Liver (tissue), 9 donors: ENCODE results near the gene TATDN2. TPM values are rescaled to one million over a fixed set of nuclear protein-coding genes. Genes with fewer than 3 reads are reported as not detected.

Experiments
- DNase-seq: peaks from one replicate; pipeline ENCODE4 v3.0.0-alpha.2; 2017; ENCODE audit warnings: low spot score
- H3K27ac ChIP-seq, 2 donors: one replicate each; pipeline ENCODE4 v1.7.0; 2013; ENCODE audit warnings: inconsistent platforms in 2 of 2, low read length in 2 of 2, control low read depth in 1 of 2, low read depth in 1 of 2, mild to moderate bottlenecking in 1 of 2
- H3K27me3 ChIP-seq, 4 donors: one replicate each; pipeline versions ENCODE4 v1.6.1 to v1.7.0; 2013; ENCODE audit warnings: low read length in 3 of 4, inconsistent platforms in 1 of 4, mild to moderate bottlenecking in 1 of 4, moderate library complexity in 1 of 4; ENCODE audit not compliant: control insufficient read depth in 4 of 4, insufficient read depth in 4 of 4
- H3K36me3 ChIP-seq, 4 donors: one replicate each; pipeline versions ENCODE4 v1.6.1 to v1.7.0; 2013; ENCODE audit warnings: low read length in 3 of 4, mild to moderate bottlenecking in 3 of 4, low read depth in 1 of 4, moderate library complexity in 1 of 4; ENCODE audit not compliant: control insufficient read depth in 4 of 4, insufficient read depth in 3 of 4
- H3K4me1 ChIP-seq, 4 donors: one replicate each; pipeline versions ENCODE4 v1.6.1 to v1.7.0; 2013; ENCODE audit warnings: low read length in 3 of 4, mild to moderate bottlenecking in 3 of 4, moderate library complexity in 1 of 4; ENCODE audit not compliant: control insufficient read depth in 4 of 4, insufficient read depth in 4 of 4
- H3K4me3 ChIP-seq, 3 donors: one replicate each; pipeline versions ENCODE4 v1.6.1 to v1.7.0; 2013; ENCODE audit warnings: low read length in 3 of 3, control low read depth in 1 of 3, low read depth in 1 of 3, mild to moderate bottlenecking in 1 of 3
- H3K9ac ChIP-seq, 2 donors: one replicate each; pipeline ENCODE4 v1.7.0; 2013; ENCODE audit warnings: low read length in 2 of 2, mild to moderate bottlenecking in 2 of 2, moderate library complexity in 2 of 2, control low read depth in 1 of 2, low read depth in 1 of 2
- H3K9me3 ChIP-seq, 4 donors: one replicate each; pipeline versions ENCODE4 v1.6.1 to v1.7.0; 2013; ENCODE audit warnings: low read length in 3 of 4; ENCODE audit not compliant: control insufficient read depth in 4 of 4
- ATF3 ChIP-seq: IDR thresholded peaks from 2 replicates; pipeline ENCODE4 v1.6.1; 2016; ENCODE audit warnings: antibody characterized with exemption
- CTCF ChIP-seq: fragments of 150-350 bp; IDR thresholded peaks from 2 replicates; pipeline ENCODE4 v1.5.1; 2017; ENCODE audit warnings: improper control_type of control experiment, low read depth, low read length; ENCODE audit not compliant: missing input control
- EGR1 ChIP-seq, 2 donors: IDR thresholded peaks; 2 replicates each; pipeline ENCODE4 v1.6.1; 2016 to 2018; ENCODE audit warnings: antibody characterized with exemption in 2 of 2, low read depth in 2 of 2
- FOXA1 ChIP-seq: IDR thresholded peaks from 2 replicates; pipeline ENCODE4 v1.6.1; 2016; ENCODE audit warnings: antibody characterized with exemption
- FOXA2 ChIP-seq: IDR thresholded peaks from 2 replicates; pipeline ENCODE4 v1.6.1; 2016; ENCODE audit warnings: antibody characterized with exemption
- GABPA ChIP-seq, 2 donors: IDR thresholded peaks in 1 of 2; conservative IDR thresholded peaks in 1 of 2; 2 replicates each; pipeline ENCODE4 v1.6.1; 2016; ENCODE audit warnings: antibody characterized with exemption in 2 of 2, mild to moderate bottlenecking in 1 of 2, moderate library complexity in 1 of 2
- HNF4A ChIP-seq, 2 donors: conservative IDR thresholded peaks; 2 replicates each; pipeline ENCODE4 v1.6.1; 2016; ENCODE audit warnings: antibody characterized with exemption in 2 of 2, mild to moderate bottlenecking in 2 of 2
- HNF4G ChIP-seq: IDR thresholded peaks from 2 replicates; pipeline ENCODE4 v1.6.1; 2016; ENCODE audit warnings: antibody characterized with exemption
- JUND ChIP-seq, 2 donors: IDR thresholded peaks; 2 replicates each; pipeline ENCODE4 v1.6.1; 2016; ENCODE audit warnings: antibody characterized with exemption in 2 of 2
- MAX ChIP-seq: IDR thresholded peaks from 2 replicates; pipeline ENCODE4 v1.6.1; 2016; ENCODE audit warnings: antibody characterized with exemption
- NR2F2 ChIP-seq: IDR thresholded peaks from 2 replicates; pipeline ENCODE4 v1.6.1; 2016; ENCODE audit warnings: antibody characterized with exemption
- RAD21 ChIP-seq, 2 donors: IDR thresholded peaks; 2 replicates each; pipeline ENCODE4 v1.6.1; 2016; ENCODE audit warnings: antibody characterized with exemption in 2 of 2, mild to moderate bottlenecking in 2 of 2
- REST ChIP-seq: IDR thresholded peaks from 2 replicates; pipeline ENCODE4 v1.6.1; 2016; ENCODE audit warnings: antibody characterized with exemption, mild to moderate bottlenecking
- RXRA ChIP-seq, 2 donors: IDR thresholded peaks; 2 replicates each; pipeline ENCODE4 v1.6.1; 2017 to 2018; ENCODE audit warnings: antibody characterized with exemption in 2 of 2, mild to moderate bottlenecking in 1 of 2
- SP1 ChIP-seq: IDR thresholded peaks from 2 replicates; pipeline ENCODE4 v1.6.1; 2018; ENCODE audit warnings: antibody characterized with exemption, mild to moderate bottlenecking
- TAF1 ChIP-seq: conservative IDR thresholded peaks from 2 replicates; pipeline ENCODE4 v1.6.1; 2016; ENCODE audit warnings: antibody characterized with exemption, mild to moderate bottlenecking
- YY1 ChIP-seq: IDR thresholded peaks from 2 replicates; pipeline ENCODE4 v1.6.1; 2016; ENCODE audit warnings: antibody characterized with exemption, mild to moderate bottlenecking
- ZBTB33 ChIP-seq: IDR thresholded peaks from 2 replicates; pipeline ENCODE4 v1.6.1; 2016; ENCODE audit warnings: antibody characterized with exemption
- whole genome bisulfite sequencing: extraction: QIAGEN DNeasy Blood & Tissue Kit; methylation state at CpG from one replicate; pipeline ENCODE4 v1.1.7; 2013; 5-methylcytosine and 5-hydroxymethylcytosine counted together
- polyA plus RNA-seq, 2 donors: library from polyadenylated mRNA; stranded (reverse) in 1 of 2; unstranded in 1 of 2; fragments of 200-250 nt in 1 of 2; fragments of >200 nt in 1 of 2; fragmentation: Nextera tagmentation in 1 of 2; extraction: Ambion mirVana in 1 of 2; gene quantifications; one replicate each; pipeline versions ENCODE4 v1.2.1 to v1.2.3, GENCODE V29; 2013 to 2015
- total RNA-seq, 2 donors: library from RNA; depleted of rRNA; stranded (reverse); fragments of >200 nt; gene quantifications; one replicate each; pipeline ENCODE4 v1.2.3, GENCODE V29; 2014
- donor health status: healthy.
- donor health status: healthy.
- donor health status: healthy.
- donor health status: healthy.
- donor health status: healthy.

Gene TATDN2
- total and polyA plus RNA-seq, 4 donors: 3.7 to 14.2 (median 9.0) TPM

GRCh38 chr3:10329495-10330015 is 81.3 kb downstream of the TATDN2 start:
- Histone ChIP-seq H3K9ac (no peak overlapping the region), H3K27me3 (no peaks in the 10 kb centered on the region), H3K4me1 (no peaks in the 10 kb centered on the region), H3K9me3 (no peaks in the 10 kb centered on the region), H3K4me3 (no peak overlapping the region), H3K36me3 (peaks cover 9 to 31% (median 20%) of the 10 kb centered on the region in 4 donors), H3K27ac (no peak overlapping the region)
- WGBS: 85% methylated on average over 14 of the region's 14 CpGs
- TF ChIP-seq NR2F2 (no peak), EGR1 (IDR thresholded peaks at IDR 0.05; ENCODE audit: low read depth in 2 of 2) (no peak), YY1 (no peak), ATF3 (no peak), JUND (IDR thresholded peaks at IDR 0.05) (no peak), SP1 (no peak), RAD21 (IDR thresholded peaks at IDR 0.05) (no peak), HNF4G (no peak), TAF1 (no peak)
- no peak for DNase-seq

- Histone ChIP-seq H3K27ac (no peak overlapping the region), H3K27me3 (no peaks in the 10 kb centered on the region), H3K9me3 (no peaks in the 10 kb centered on the region), H3K36me3 (peaks cover 9 to 39% (median 20%) of the 10 kb centered on the region in 4 donors), H3K4me3 (no peak overlapping the region), H3K9ac (no peak overlapping the region), H3K4me1 (no peaks in the 10 kb centered on the region)
- WGBS: 83% methylated on average over 12 of the region's 12 CpGs
- TF ChIP-seq SP1 (no peak), MAX (no peak), RAD21 (IDR thresholded peaks at IDR 0.05) (no peak), NR2F2 (no peak), JUND (IDR thresholded peaks at IDR 0.05) (no peak), FOXA1 (no peak), HNF4A (conservative IDR thresholded peaks at IDR 0.05) (no peak), REST (no peak), YY1 (no peak), CTCF (no peak), EGR1 (IDR thresholded peaks at IDR 0.05; ENCODE audit: low read depth in 2 of 2) (no peak), RXRA (IDR thresholded peaks at IDR 0.05) (no peak), GABPA (IDR thresholded peaks at IDR 0.05 in 1 of 2, conservative IDR thresholded peaks at IDR 0.05 in 1 of 2) (no peak), FOXA2 (no peak), ZBTB33 (no peak), TAF1 (no peak), HNF4G (no peak), ATF3 (no peak)
- no peak for DNase-seq
These were observed 82.1 kb downstream of the TATDN2 start for GRCh38 chr3:10330319-10330718.
